ENCODE results near the gene RPS4Y1. TPM values are rescaled to one million over a fixed set of nuclear protein-coding genes. Genes with fewer than 3 reads are reported as not detected.
"Not testable (repeated sequence)": the region's sequence is repeated elsewhere in the genome, so short reads cannot be mapped to it uniquely, and the experiment has no call there.

RPS4Y1 gene
- polyA plus RNA-seq (2013, experiment 1 of 2; ENCODE audit: insufficient read length), result 401 TPM
- polyA plus RNA-seq (2013, experiment 2 of 2; ENCODE audit: insufficient read length), result 393 TPM

DNA sequence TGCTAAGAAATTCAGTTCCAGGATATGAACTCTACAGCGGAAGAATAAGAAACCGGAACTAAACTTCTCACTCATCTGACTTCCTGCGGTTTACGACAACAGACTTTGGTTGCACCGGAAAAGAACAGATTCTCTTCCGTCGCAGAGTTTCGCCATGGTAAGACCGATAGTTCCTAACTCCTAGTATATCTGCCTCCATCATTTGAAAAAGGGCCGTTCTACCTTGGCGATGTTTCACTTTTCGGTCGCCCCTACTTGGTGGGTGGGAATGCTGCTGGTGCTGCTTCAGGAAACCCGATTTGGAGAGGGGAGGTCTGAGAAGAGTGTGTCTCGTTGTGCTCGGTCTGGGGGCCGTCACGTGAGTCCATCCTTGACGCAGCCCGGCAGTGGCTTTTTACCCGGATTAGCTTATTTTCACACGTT, at the start of gene RPS4Y1:
Gene RPS4Y1, plus strand, starts transcription at position 132 of the 423 bp plus-strand sequence. Its CDS starts 23 bp downstream, at position 155.
- DNase-seq, result peak; percentile 78

DNA sequence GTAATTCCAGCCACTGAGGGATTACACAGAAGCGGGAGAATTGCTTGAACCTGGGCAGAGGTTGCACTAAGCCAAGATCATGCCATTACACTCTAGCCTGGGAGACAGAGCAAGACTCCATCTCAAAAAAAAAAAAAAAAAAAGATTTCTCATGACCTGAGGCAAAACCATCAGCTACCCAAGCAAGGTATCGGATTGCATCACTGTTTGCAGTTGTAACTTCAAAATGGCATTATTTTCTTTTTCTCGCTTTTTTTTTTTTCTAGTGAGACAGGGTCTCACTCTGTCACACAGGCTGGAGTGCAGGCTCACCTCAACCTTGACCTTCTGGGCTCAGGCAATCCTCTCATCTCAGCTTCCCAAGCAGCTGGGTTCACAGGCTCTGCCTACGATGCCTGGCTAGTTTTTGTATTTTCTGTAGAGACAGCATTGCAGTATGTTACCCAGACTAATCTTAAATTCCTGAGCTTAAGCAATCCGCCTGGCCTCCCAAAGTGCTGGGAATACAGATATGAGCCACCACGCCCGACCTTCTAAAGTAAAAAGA, 44.4 kb upstream of the RPS4Y1 start:
- DNase-seq, result no peak

DNA sequence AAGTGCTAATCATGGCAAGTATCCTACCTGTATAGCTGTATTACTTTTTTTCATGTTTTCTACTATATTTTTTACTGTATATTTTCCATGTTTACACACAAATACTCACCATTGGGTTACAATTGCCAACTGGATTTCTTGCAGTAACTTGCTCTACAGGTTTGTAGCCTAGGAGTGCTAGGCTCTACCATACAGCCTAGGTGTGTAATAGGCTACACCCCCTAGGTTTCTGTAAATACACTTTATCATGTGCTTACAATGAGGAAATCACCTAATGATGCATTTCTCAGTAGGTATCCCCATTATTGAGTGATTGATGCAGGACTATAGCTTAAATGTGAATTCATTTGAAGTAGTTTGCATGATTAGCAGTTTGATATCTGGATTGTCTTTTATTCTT, 43.4 kb upstream of the RPS4Y1 start:
- DNase-seq, result no peak

DNA sequence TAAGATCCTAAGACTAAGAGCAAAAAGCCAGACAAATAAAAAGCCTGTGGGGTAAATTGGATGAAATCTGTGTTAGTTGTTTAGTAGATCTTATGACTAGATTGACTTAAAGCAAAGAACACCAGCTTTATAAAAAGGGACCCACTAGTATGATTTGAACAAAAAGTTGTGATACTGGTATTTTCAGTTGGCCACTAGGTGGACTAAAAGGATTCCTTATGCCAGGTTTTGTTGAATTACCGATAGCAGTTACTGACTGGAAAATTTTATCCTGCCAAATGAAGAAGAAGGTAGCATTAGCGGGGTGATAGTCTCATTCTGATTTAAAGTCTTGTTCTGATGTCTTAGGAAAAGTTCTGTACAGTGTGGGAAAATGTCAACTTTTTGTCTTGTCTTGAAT, 41.2 kb upstream of the RPS4Y1 start:
- DNase-seq, result peak; percentile 12

DNA sequence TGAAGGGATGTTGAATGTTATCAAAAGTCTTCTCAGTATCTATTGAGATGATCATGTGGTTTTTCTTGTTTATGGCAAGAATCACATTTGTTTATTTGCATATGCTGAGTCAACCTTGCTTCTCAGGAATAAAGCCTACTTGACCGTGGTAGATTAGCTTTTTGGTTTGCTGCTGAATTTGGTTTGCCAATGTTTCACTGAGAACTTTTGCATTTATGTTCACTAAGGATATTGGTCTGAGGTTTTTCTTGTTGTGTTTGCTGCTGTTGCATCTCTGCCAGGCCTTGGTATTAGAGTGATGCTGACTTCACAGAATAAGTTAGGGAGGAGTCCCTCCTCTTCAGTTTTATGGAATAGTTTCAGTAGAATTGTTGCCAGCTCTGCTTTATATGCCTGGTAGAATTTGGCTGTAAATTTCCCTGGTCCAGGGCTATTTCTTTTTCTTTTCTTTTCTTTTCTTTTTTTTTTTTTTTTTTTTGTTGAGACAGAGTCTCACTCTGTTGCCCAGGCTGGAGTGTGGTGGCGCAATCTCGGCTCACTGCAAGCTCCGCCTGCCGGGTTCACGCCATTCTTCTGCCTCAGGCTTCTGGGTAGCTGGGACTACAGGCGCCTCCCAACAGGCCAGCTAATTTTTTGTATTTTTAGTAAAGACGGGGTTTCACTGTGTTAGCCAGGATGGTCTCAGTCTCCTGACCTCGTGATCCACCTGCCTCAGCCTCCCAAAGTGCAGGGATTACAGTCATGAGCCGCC, 24.1 kb upstream of the RPS4Y1 start:
- DNase-seq, result not testable (repeated sequence)

DNA sequence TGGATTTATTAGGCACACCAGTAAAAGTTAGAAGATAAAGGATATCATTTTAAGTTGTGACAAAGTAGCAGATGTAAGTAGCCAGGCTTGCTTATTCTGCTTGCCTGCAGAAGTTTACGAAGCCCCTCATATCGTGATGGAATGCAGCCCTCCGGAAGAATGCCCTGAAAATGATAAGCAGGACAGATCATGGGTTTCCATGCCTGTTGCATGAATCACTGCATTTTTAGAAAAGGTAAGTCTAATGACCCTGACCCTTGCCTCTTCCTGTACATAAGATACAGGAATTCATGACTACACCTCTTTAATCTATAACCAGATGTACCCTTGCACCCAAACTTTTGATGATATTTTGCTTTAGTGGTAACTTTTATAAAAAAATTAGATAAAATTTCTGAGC, 16.9 kb upstream of the RPS4Y1 start:
- no peak for DNase-seq

DNA sequence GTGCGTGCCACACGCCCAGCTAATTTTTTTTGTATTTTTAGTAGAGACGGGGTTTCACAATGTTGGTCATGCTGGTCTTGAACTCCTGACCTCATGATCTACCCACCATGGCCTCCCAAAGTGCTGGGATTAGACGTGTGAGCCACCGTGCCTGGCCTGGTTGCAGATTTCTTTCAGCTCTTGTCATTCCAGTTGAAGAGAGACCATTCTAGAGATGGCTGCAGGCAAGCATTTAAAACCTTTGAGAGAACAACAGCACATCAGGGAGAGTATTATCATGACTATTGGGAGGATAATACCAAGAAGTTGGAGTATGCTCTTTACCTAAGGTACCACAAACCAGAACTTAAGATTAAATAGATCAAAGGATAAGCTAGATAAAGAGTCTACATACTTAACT, 12.9 kb upstream of the RPS4Y1 start:
- DNase-seq, result no peak

DNA sequence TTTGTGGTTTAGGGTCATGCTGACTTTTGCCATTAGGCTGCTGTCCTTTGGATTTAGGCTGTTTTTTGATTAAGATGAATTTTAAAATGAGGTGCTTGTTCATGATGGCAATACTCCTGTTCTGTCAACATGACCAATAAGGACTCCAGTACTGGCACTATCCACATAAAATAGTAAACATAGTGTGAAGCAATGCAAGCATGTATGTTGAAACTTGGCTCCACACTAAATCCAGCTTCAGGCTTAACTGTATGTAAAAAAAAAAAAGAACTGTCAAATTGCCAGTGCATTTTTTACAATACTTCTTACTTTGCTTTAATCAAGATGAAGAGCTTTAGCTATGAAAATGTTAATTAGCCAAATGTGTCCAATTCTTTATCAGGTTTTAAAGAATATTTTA, 6.2 kb upstream of the RPS4Y1 start:
- DNase-seq, result no peak

DNA sequence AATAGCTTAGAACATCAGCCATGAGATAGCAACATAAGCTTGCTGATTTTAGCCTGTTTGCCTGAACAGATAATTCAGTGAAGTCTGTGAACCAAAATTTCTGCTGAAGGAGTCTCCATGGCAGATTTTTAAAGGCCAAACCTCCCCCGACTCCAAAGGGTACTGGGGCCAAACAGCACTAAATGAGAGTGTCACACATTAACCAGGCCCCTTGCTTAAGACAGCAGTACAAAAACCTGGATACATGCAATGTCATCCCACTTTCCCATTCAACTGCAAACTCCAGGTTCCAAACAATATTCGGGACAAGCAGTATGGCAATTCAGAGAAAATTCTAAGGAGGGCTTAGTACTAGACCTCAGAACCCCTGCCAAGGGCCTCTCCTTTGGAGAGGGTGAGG, 4.3 kb upstream of the RPS4Y1 start:
- no peak for DNase-seq

DNA sequence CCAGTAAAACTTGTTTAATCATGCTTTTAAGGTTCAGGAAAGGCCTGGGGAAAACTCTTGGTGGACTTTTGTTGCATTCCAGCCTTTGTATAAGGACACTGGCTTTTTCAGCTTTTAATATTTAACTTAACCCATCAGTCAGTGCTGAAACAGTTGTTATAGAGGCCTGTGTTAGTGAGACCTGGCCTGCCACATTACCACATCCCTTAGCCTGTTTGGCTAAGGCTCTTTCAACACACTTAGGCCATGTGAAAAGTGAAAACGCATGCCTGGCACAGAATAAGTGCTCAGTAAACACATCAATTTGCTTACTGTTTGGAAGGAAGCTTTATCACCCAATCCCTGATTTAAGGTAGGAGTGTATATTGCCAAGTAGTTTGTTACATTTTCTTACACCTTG, 3.5 kb upstream of the RPS4Y1 start:
- DNase-seq, result no peak

DNA sequence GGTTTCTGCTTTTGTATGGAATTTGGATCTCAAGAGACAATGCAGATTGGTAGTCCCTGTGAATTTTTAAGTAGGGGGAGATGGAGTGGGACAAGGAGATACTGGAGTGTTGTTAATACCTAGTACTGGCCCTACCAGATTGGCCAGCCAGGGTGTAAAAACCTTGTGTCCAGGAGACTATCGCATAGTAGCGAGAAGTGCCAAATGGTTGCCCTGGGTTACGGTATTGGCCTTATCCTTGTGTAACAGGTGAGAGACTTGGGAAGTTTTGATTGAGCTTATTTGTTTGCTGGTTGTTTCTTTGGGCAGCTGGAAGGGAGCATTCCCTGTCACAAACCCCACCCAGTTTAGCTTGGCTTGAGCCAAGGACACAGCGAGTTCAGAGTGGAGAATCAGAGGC, 5.4 kb downstream of the RPS4Y1 start:
- DNase-seq, result no peak

DNA sequence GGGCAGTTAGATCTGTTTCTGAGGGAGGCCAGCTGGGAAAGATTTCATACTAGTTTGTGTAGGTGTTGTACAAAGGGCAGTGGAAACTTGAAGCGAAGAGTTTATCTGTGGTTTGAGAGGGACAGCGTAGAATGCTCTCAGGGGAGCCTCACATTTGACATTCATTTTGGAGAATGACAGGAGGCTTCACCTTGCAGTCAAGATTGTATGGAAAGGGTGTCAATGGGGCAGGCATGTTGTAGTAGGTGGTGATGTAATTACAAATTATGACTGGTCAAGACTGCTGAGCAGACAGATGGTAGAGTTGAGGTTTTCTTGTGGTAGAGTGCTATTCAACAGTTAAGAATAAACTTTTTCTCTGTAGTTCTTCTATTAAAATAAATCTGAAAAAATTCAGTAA, 7.0 kb downstream of the RPS4Y1 start:
- DNase-seq, result no peak

DNA sequence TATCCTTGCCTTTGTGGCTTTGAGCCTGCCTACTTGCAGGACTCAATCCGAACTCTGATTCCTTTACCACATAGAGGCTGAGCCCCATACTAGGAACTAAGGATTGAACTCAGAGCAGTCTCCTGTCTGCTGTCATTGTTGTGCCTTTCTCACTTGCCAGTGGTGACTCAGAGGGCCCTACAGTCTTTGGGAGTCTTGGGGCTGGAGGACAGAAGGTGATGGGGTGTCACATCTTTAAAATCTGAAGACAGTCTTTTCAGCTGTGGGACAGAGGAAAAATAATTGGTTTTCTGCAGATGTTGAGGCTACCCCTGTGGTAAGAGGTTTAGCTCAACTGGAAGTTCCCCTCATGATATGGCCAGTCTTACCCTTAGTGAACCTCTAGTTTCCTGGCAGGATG, 8.0 kb downstream of the RPS4Y1 start:
- no peak for DNase-seq

DNA sequence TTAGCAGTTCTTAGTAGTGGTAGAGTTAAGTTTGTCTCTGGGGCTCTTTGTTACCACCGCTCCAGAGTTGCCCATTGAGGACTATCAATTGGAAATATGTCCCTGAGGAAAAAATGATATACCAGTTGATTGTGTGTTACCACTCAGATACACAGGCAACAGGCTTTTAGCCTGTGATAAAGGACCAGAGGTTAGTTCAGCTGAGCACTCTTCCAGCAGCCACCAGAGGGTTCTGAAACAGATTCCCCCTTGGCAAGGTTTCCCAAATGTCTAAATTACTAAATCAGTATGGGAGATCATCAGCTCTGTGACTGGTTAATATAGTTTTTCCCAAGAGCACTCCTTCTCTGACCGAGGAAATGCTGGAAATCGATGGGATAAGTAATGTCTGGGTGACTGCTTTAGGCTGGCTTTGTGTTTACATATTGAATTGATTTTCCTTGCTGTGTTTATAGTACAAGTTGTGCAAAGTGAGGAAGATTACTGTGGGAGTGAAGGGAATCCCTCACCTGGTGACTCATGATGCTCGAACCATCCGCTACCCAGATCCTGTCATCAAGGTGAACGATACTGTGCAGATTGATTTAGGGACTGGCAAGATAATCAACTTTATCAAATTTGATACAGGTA, 12.9 kb downstream of the RPS4Y1 start:
- DNase-seq, result no peak

DNA sequence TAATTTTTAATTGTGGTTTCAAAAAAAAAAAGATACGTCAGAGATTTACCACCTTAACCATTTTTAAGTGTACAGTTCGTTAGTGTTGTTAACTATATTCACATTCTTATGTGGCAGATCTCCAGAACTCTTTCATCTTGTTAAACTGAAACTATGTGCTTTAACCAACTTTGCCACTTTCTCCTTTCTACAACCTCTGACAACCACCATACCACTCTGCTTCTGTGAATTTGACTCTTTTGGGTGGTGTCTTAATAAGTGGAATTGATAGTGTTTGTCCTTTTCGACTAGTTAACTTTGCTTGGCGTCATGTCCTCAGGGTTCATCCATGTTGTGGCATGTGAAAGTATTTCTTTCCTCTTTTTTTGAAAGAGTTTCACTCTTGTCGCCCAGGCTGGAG, 15.7 kb downstream of the RPS4Y1 start:
- DNase-seq, result no peak

DNA sequence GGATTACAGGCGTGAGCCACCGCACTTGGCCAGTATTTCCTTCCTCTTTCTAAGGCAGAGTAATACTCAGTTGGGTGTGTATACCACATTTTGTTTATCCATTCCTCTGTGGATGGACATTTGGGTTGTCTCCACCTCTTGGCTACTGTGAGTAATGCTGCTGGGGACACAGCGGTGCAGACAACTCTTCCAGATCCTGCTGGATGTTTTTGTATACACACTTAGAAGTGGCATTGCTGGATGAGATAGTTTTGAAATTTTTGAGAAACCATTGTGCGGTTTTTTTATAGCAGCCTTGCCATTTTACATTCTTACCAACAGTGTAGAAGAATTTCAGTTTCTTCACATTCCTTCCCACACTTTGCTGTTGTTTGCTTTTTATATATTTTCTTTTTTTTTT, 16.3 kb downstream of the RPS4Y1 start:
- DNase-seq, result peak; percentile 49

DNA sequence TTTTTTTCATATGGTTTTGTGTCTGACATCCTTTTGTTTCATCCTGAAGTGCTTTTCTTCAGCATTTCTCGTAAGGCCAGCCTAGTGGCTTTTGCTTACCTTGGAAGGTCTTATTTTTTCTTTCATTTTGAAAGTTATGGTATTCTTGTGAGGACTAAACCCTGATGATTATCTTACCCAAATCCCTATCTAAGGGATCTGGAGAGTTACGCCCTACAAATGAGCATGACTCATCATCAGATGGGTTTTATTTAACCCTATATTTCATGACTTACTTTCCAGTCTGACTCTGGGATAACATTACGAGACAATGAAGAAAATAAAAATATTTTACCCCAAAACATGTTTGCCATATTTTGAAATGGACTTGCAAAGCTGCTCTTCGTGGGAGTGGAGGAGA, 18.4 kb downstream of the RPS4Y1 start:
- DNase-seq, result no peak

DNA sequence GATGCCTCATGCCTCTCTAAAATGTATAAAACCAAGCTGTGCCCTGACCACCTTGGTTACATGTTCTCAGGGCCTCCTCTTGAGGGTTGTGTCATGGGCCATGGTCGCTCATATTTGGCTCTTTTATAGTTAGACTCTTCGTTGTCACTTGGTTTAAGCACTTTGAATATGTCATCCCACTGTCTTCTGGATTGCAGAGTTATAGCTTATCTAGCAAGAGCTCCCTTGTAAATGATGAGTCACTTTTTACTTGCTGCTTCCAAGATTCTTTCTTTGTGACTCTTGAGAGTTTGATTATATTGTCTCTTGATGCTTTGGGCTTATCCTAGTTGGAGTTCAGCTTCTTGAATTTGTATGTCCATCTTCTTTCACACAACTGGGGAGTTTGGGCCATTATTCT, 19.1 kb downstream of the RPS4Y1 start:
- DNase-seq, result peak; percentile 66

DNA sequence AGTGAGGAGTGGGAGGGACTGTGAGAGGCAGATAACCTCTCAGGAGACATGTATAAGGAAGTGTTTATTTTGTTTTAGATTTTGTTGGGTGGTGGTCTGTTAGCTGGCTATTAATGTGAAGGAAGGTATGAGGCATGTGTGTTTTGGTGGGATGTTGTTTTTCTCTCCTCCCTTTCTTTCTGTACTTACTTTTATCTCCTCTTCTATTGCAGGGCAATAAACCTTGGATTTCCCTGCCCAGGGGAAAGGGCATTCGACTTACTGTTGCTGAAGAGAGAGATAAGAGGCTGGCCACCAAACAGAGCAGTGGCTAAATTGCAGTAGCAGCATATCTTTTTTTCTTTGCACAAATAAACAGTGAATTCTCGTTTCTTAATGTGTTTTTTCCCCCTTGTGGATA, 25.2 kb downstream of the RPS4Y1 start:
- no peak for DNase-seq

DNA sequence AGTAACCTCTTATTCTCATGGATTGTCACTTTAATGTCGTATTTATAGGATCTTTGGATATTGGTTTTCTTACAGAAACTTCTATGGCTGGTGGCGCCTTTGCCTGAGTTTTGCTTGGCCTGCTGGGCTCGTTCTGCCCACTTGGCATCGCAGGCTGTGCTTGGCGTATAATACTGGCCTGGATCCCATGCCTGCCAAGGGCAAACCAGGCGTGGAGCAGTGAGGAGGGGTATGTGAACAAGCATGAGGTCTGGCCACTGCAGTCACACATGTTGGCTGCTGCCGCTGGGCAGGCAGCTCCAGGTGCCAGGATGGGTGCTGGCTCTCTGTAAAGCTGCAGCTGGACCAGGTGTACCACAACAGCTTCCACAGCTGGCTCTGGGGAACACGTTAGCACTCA, 26.1 kb downstream of the RPS4Y1 start:
- DNase-seq, result no peak

DNA sequence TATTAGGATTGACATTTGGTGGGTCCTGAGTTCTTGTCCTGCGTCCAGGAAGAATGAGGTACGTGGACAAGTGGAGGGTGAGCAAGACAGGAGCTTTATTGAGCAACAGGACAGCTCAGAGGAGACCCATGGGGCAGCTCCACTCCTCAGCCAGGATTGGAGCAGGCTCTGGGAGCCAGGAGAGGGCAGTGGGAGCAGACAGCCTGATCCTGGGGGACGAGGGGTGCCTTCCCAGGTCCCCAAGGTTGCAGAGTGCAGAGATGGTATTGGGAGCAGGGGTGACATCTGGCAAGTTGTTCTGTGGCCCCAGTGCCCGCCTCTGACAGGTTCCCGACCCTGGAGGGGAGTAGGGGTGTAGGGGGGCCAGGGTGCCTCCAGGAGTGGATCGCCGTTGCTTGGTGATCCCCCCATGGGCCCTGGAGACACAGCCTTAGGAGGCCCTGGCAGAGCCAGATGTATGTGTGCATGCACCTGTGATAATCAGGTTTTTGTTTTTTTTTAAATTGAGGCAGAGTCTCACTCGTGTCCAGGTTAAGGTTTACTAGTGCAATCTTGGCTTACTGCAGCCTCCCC, 26.7 kb downstream of the RPS4Y1 start:
- DNase-seq, result no peak

DNA sequence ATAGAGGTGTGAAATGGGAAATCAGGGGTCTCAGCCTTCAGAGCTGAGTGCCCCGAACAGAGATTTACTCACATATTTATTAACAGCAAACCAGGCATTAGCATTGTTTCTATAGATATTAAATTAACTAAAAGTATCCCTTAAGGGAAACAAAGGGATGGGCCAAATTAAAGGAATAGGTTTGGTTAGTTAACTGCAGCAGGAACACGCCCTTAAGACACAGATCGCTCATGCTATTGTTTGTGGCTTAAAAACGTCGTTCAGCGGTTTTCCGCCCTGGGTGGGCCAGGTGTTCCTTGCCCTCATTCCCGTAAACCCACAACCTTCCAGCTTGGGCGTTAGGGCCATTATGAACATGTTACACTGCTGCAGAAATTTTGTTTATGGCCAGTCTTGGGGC, 30.8 kb downstream of the RPS4Y1 start:
- DNase-seq, result not testable (repeated sequence)

DNA sequence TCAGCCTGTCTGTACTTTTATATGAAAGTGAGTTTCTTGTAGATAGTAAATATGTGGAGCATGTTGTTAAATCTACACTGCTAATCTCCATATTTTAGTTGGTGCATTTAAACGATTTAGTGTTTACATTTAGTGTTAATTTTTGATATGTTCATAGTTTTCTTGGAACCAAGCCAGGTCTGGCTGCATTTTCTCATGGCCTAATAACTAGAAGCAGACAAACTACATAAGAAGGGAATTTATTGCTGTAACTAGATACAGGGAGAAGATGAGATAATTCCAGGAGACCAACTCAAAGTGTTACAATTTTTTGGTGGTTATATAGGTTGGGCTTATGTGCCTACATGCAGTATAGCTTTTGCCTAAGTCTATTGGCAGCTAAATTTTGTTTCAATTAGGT, 32.8 kb downstream of the RPS4Y1 start:
- peak; percentile 24 for DNase-seq

DNA sequence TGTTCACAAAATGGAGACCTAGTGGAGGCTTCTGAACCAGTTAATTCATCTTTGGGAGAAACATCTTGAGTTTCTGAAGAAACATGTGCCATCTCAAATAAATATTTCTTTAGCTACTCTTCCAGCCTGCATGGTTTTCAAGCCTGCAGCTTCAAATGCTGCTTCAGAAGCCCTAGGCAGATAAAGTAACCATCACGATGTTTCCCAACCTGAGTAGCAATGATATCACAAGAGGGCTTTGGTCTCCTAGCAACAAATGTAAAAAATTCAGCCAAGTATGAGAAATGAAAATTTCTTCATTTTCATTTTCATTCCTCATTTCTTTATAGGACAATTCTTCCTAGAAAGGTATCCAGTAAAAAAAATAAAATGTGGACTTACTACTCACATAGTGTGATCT, 42.2 kb downstream of the RPS4Y1 start:
- DNase-seq, result no peak

Data from fibroblast of skin of scalp (primary cell).